Ascending aorta (tissue), 2 donors: ENCODE data around the gene PRSS12. TPM values are rescaled to one million over a fixed set of nuclear protein-coding genes. Genes with fewer than 3 reads are reported as not detected.

Experiments used
- DNase-seq, 2 donors: peaks; one replicate each; pipeline ENCODE4 v3.0.0-alpha.2; 2019; ENCODE audit warnings: low spot score in 2 of 2
- H3K27ac ChIP-seq, 2 donors: fragments of 200-600 bp; sonication (generic); one replicate each; pipeline ENCODE4 v1.5.1; 2016 to 2017; ENCODE audit warnings: mild to moderate bottlenecking in 1 of 2
- H3K27me3 ChIP-seq: fragments of 200-600 bp; sonication (generic); one replicate; pipeline ENCODE4 v1.5.1; 2017
- H3K36me3 ChIP-seq, 2 donors: fragments of 200-600 bp; sonication (generic); one replicate each; pipeline ENCODE4 v1.5.1; 2016
- H3K4me1 ChIP-seq, 2 donors: fragments of 200-600 bp; sonication (generic); one replicate each; pipeline ENCODE4 v1.5.1; 2016 to 2017; ENCODE audit warnings: mild to moderate bottlenecking in 1 of 2
- H3K4me3 ChIP-seq, 2 donors: fragments of 200-600 bp; sonication (generic); one replicate each; pipeline ENCODE4 v1.5.1; 2016 to 2017; ENCODE audit warnings: mild to moderate bottlenecking in 1 of 2
- H3K9me3 ChIP-seq, 2 donors: fragments of 200-600 bp; sonication (generic); one replicate each; pipeline ENCODE4 v1.5.1; 2016
- CTCF ChIP-seq, 3 experiments: fragments of 200-600 bp in 2 of 3; fragments of 450-650 bp in 1 of 3; sonication (generic) in 2 of 3; IDR thresholded peaks; one replicate each; pipeline ENCODE4 v1.5.1; 2016 to 2019; ENCODE audit warnings: antibody characterized with exemption in 3 of 3, mild to moderate bottlenecking in 1 of 3, moderate library complexity in 1 of 3
- intact Hi-C: fragments of 100-400 bp; cut with DNase I; formaldehyde crosslinking; loops from one replicate; pipeline ENCODE4 v1.15.1; 2023
- total RNA-seq: library from RNA; depleted of rRNA; stranded (reverse); fragments of >200 nt; gene quantifications from one replicate; pipeline ENCODE4 v1.1.0, GENCODE V29; 2016

PRSS12 gene
- total RNA-seq, 1 donor from 2014 or later = not detected

- Histone ChIP-seq H3K27ac (no peak overlapping the region), H3K27me3 (no peaks in the 10 kb centered on the region), H3K9me3 (peaks cover 0 to 5% of the 10 kb centered on the region in 2 donors), H3K4me3 (no peak overlapping the region), H3K36me3 (no peaks in the 10 kb centered on the region), H3K4me1 (no peaks in the 10 kb centered on the region)
- no peak for DNase-seq
- intact Hi-C loops = no loop called here
- TF ChIP-seq CTCF (IDR thresholded peaks at IDR 0.05) = no peak
These were observed 102.9 kb downstream of the PRSS12 start for GRCh38 chr4:118249890-118250289.

- intact Hi-C loops = no loop called here
- no peak overlapping the region for H3K4me3 ChIP-seq
- no peaks in the 10 kb centered on the region for H3K36me3 ChIP-seq
These were observed 115.3 kb downstream of the PRSS12 start for GRCh38 chr4:118237531-118237930.

GRCh38 chr4:118235566-118236120 lies 117.2 kb downstream of the PRSS12 start:
- Histone ChIP-seq H3K4me3 (no peak overlapping the region), H3K36me3 (no peaks in the 10 kb centered on the region), H3K27ac (no peak overlapping the region), H3K27me3 (no peaks in the 10 kb centered on the region), H3K9me3 (no peaks in the 10 kb centered on the region), H3K4me1 (no peaks in the 10 kb centered on the region)
- DNase-seq = no peak
- TF ChIP-seq CTCF (IDR thresholded peaks at IDR 0.05) = no peak
- intact Hi-C loops = no loop called here

More at GRCh38 chr4:118237531-118237930, 115.3 kb downstream of the PRSS12 start:
- DNase-seq = no peak
- no peaks in the 10 kb centered on the region for H3K9me3 ChIP-seq
- H3K27ac ChIP-seq = no peak overlapping the region
- no peaks in the 10 kb centered on the region for H3K27me3 ChIP-seq
- H3K4me1 ChIP-seq = no peaks in the 10 kb centered on the region
- TF ChIP-seq CTCF (IDR thresholded peaks at IDR 0.05) = no peak
